Fibroblast of skin of abdomen (primary cell): ENCODE measurements around the gene NXPH3. TPM values are rescaled to one million over a fixed set of nuclear protein-coding genes. Genes with fewer than 3 reads are reported as not detected.
"Not testable (repeated sequence)": the region's sequence is repeated elsewhere in the genome, so short reads cannot be mapped to it uniquely, and the experiment has no call there.

Experiments used
- DNase-seq: peaks from one replicate; pipeline ENCODE4 v3.0.0-alpha.2; 2013
- polyA plus RNA-seq, 2 experiments: library from polyadenylated mRNA; unstranded; fragments of 120-200 nt; gene quantifications; one replicate each; pipeline ENCODE4 v1.2.1, GENCODE V29; 2013; ENCODE audit not compliant: insufficient read length in 2 of 2

Gene NXPH3
- 0.15 TPM for polyA plus RNA-seq (2013, experiment 1 of 2; ENCODE audit: insufficient read length)
- 0.11 TPM for polyA plus RNA-seq (2013, experiment 2 of 2; ENCODE audit: insufficient read length)

DNA sequence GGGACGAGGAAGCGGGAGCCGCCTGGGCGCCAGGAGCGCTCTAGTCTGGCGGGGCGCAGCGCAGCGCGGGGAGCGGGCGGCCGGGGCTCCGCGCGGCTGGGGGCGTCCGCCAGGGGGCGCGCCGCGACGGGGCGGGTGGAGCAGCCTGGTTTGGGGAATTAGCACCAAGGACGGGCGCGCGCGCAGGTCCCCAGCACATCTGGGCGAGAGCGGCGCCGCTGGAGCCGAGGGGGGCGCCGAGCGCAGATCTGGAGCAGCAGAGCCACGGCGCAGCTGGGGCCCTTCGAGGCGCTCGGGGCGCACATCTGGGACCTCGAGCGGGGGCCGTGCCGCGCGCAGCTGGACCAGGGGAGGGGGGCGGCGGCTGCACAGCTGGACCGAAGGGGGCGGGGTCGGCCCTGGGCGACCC, at the start of gene NXPH3:
TSS of gene NXPH3 (plus strand) at position 193 of the 409 bp plus-strand sequence. CDS start 349 bp downstream, outside the sequence.
- peak; percentile 22 for DNase-seq

DNA sequence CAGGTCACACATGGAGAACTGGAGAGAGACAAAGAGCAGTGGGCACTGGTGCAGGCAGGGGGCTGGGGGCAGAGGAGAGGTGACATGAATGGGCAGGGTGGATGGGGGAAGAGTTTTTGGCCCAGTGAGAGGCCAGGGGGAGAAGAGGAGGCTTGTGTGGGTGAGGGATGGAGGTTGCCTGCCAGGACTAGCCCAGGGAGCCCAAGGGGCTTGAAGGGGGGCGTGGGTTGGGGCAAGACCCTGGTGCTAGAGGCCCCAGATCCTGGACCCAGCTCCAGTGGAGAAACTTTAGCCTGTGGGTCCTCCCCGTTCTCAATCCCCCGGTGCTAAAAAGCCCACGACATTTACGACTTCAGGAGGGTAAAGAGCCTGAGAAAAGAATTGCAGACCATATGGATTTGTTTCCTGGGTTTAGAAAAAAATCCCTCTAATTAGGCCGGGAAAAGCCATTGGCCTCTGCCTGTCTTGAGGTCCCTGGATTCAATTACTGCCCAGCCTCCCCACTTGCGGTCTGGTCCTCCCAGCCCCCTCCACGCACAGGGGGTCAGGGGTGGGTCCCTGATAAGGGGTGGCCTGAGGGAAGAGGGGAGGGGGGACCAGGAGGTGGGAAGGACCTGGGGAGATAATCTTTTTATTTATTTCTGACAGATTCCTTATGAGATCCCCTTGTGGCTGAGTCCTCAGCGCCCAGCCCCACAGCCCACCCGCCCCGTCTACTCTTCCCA, 47.6 kb upstream of the NXPH3 start:
- DNase-seq: no peak

DNA sequence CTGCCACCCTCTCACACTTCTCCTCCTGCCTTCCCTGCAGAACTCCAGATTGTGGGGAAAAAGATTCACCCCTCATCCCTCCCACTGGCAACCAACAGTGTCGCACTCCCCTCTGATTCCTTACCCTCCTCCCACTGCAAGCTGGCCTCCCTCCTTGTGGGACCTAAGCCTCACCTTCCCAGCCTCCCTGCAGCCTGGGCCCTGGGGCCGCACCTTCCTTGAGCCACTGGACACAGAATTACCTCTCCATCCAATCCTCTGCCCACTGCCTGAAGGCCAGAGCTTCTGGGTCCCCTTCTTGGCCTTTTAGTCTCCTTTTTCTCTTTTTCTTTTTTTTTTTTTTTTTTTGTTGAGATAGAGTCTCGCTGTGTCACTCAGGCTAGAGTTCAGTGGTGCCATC, 46.7 kb upstream of the NXPH3 start:
- DNase-seq: no peak

DNA sequence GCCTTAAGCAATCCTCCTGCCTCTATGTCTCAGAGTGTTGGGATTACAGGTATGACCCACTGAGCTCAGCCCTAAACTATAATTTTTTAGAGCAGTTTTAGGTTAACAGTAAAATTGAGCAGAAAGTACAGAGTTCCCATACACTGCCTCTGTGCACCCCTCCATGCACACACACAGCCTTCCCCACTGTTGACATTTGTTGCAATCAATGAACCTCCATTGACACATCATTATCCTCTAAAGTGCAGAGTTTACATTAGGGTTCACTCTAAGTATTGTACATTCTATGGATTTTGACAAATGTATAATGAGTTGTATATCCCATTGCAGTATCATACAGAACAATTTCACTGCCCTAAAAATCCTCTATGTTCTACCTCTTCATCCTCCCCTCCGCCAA, 45.6 kb upstream of the NXPH3 start:
- no peak for DNase-seq

DNA sequence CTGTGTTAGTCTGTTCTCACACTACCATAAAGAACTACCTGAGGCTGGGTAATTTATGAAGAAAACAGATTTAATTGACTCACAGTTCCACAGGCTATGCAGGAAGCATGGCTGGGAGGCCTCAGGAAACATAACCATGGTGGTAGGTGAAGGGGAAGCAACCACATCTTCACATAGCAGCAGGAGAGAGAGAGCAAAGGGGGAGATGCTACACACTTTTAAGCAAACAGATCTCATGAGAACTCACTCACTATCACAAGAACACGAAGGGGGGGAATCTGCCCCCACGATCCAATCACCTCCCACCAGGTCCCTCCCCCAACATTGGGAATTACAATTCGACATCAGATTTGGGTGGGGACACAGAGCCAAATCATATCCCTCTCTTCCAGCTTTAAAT, 31.8 kb upstream of the NXPH3 start:
- DNase-seq: no peak

DNA sequence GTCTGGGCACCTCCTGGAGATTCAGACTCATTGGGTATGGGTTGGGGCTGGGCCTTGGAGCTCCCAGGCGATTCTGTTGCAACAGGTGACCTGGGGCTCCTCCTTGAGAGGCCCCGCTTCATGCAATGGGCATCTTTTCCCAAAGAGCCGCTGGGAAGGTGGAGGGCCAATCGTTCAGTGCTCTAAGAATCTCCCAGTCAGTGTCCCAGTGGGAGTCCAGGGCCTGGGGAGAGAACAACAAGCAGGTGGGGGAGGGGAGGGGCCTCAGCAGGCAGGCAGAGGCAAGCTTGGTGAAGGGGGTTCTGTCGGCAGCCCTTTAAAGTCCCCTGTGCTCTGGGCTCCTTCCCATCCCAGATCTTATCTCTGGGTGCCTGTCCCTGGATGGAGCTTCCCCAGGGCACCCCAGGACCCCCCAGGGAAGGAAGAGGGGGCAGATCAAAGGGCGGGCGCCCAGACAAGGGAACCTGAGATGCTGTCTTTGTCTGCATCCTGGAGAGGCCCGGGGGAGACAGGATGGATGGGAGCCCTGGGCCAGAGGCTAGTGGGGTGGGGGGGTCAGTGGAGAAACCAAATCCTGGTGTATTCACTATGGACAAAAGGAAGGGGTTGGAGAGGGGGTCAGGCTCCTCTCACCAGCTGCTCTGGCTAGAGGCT, 30.5 kb upstream of the NXPH3 start:
- DNase-seq: no peak

DNA sequence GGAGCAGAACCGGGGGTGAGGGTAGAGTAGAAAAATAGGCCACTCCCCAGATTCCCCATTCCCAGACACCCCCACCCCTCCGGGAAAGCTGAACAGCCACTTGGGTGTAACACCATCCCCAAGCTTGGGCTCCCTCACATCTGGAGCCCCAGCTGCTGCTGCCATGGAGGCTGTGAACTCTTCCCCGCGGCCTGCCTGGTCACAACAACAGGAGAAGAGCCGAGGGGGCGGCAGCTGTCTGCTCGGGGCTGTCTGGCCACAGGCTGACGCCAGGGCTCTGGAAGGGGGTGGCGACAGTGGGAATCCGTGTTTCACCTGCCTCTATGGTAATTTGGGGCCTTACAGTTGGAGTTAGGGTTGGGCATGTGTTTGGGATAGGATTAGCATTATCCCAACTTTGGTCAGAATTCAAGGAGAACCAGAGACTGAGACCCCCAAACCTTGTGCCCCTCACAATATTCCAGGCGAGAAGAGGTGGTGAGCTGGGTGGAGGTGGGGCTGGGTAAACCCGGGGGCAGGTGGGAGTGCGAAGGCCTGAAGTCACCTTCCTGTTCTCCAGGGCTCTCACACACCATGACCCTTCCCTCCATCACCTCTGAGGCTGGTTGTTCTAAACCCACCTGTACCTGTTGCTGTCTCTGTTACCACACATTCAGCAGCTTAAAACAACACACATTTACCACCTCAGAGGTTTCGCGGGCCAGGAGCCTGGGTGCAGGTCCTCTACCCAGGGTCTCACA, 29.7 kb upstream of the NXPH3 start:
- no peak for DNase-seq

DNA sequence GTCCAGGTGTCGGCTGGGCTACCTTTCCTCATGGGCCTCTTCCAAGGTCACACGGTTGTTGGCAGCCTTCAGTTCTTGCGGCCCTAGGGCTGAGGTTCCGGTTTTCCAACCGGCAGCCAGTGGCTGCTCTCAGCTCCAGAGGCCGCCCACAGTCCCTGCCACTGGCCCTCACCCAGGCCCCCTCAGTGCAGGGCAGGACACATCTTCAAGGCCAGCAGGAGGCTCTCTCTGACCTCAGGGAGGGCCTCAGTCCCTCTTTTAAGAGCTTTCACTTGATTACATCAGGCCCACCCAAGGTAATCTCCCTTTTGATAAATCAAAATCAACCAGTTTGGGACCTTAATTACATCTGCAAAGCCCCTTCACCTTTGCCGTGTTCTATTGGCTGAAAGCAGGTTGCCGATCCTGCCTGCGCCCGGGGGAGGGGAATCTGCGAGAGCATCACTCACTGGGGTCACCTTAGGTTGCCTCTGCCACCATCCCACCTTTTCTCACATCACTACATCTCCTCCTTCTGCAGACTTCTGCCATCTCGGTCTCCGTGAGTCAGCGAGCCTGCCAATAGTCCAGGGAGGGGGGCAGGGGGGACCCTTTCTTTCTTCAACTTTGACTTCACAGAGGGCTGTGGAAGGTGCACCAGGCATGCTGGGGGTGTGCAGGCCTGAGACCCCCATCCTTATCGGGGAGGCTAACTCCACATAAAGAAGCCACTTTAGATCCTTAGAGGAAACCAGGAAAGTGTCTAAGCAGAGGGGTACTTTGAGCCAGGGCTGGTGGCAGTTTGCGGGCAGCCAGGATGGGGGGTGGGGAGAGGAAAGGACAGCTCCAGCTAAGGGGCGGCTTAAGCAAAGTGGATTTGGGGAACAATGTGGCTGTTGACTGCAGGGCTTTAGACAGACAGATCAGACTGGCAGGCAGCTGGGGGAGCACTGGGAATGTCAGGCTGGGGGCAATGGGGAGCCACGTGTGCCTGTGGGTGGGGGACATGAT, 28.8 kb upstream of the NXPH3 start:
- no peak for DNase-seq

DNA sequence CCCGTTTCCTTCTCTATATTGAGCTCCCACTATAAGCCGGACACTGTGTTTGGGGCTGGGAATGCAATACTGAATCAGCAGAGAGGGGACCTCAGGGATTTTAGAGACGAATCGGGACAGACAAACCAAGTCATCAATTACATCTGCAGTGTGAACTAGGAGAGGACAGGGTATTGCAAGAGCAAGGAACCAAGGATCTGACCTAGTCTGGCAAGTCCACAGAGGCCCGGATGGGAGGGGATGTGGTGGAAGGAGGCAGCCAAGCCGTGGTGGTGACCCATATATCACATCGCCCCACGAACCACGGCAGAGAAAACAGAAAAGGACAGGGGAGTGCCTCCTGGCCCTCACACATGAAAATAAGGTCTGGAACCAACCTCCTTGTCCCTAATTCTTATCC, 28.1 kb upstream of the NXPH3 start:
- no peak for DNase-seq

DNA sequence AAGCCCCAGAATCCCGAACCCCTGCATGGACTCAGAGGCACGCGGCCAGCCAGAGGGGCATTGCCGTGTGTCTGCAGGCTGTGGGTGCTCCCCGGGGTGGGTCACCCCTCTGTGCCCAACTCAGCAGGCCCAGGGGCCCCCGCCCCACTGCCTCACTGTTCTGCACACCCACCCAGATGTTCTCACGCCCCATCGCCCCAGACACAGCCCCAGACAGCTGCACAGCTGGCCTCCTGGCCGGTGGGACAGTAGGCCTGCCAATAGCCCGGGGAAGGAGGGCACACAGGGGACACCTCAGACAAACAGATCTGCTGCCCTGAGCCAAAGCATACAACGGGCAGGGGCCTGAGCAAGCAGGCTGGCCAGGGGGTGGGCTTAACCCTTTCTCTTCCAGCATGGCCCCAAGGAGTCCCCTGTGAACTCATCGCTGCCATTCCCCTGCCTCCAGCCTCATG, 27.6 kb upstream of the NXPH3 start:
- DNase-seq: no peak

DNA sequence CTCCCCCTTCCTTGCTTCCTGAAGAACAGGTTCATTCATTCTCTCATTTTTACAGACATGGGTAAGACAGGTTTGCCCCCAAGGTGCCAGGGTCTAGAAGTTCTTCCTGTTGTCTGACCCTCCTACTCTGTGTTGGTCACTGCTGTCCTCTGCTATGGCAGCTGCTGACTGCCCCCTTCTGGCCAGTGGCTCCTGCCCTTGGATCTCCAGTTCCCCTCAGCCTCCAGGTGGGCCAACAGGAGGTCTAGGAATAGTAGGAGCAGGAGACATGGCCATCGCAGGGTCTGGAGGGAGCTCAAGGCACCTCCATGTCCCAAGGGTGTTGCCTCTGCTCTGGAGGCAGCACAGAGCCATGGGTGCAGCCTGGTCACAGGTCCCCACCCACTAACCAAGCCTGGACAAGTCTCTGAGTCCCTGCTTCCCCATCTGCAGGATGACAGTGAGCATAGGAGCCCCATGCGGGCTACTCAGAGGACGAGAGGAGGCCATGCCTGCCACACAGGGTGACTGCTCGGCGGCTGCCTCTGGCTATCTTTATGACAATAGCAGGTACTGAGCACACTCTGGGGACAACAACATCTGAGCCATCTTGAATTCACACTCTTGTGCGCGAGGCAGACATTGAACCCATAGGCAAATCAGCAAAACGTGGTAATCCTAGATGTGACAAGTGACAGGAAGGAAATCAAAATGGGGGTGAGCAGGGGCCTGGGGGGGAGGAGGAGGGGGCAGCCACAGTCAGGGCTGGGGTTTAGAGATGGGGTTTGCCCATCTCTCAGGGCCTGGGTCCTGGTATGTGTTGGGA, 27.0 kb upstream of the NXPH3 start:
- no peak for DNase-seq

DNA sequence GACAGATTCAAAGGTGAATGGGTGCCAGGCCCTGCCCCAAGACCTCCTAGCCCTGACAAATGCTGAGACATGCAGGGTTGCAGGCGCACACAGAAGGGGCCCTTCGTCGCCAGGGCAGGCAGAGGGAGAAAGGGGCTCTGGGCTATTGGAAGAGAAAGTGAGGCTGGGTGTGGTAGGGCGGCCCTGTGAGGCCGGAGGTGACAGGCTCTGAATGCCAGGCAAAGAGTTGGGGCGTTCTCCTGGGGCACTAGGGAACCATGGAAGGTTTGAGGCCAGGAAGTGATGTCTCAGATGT, 26.4 kb upstream of the NXPH3 start:
- no peak for DNase-seq

DNA sequence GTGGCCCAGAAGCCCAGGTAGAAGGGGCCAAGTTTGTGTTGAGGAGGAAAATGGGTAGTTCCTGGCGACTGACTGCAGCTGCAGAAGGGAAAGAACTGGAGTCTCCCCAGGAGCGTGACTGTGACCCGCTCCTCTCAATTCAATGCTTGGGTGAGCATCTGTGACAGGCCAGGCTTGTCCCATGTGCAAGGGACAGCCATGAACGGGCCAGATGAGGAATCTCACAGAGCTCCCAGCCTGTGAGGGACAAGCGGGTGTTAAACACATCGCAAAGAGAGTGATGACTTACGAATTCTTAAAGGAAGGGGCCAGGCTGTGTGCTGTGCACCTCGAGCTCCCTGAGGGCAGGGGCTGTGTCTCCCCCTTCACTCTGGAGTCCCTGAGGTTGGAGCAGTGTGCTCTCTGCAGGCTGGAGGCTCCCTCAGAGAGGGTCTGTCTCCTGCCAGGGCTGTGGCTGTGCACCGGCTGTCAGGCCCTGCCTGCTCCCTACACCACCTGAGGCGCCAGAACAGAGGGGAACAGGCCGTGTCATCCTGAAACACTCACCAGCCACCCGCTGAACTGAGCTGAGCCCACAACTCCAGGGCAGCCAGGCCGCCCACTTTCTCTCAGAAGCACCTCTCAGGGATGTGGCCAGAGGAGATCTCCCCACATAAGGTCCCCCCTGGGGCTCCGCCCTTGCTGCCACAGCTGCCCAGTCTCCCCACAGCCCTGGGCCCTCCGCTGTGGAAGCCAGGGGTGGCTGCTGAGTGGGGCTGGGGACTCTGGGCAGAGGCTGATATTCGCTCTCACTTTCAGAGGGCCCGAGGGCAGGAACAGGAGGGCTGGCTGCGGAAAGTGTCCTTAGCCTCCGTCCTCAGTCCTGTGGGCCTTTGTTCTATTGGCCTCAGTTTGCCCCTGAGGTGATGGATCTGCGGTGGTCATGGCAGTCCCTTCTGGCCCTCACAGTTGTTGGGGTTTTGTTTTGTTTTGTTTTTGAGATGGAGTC, 25.7 kb upstream of the NXPH3 start:
- no peak for DNase-seq

DNA sequence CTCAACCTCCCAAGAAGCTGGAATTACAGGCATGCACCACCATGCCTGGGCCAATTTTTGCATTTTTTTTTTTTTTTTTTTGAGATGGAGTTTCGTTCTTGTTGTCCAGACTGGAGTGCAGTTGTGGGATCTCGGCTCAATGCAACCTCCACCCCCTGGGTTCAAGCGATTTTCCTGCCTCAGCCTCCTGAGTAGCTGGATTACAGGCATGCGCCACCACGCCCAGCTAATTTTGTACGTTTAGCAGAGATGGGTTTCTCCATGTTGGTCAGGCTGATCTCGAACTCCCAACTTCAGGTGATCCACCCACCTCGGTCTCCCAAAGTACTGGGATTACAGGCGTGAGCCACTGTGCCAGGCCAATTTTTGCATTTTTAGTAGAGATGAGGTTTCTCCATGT, 24.9 kb upstream of the NXPH3 start:
- DNase-seq: not testable (repeated sequence)

DNA sequence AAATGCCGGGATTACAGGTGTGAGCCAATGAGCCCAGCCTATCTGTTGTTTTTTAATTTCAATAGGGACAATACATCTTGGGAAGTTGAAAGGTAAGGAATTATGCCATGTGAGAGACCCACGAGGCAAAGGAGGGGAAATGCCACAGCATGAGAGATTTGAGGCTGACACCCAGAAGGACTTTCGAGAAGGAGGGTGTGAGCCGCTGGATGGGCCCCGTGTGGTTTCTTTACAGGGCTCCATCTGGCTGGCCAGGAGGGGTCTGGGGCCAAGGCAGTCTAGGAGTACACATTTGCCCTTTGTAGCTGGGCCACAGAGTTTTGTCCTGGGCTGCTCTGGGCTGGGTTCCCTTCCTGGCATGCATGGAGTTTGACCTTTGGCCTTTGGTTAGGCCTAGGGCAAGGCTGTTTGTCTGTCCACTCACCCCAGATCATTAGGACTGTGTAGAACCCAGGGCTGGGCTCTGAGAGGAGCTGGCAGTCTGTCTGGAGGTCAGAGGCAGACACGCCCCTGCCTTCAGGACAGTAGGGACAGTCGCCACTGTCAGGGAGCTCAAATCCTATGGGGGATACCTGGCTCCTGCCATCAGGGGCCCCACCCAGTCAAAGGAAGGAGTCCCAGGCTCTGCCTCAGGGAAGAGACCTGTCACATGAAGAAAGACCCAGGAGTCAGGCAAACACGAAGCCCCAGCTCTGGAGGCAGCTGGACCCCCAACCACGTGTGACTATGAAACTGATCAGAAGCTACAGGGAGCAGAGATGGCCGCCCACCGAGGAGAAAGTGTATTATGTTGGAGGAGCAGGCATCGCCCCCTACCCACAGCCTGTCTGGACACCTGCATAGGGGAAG, 24.2 kb upstream of the NXPH3 start:
- DNase-seq: no peak

DNA sequence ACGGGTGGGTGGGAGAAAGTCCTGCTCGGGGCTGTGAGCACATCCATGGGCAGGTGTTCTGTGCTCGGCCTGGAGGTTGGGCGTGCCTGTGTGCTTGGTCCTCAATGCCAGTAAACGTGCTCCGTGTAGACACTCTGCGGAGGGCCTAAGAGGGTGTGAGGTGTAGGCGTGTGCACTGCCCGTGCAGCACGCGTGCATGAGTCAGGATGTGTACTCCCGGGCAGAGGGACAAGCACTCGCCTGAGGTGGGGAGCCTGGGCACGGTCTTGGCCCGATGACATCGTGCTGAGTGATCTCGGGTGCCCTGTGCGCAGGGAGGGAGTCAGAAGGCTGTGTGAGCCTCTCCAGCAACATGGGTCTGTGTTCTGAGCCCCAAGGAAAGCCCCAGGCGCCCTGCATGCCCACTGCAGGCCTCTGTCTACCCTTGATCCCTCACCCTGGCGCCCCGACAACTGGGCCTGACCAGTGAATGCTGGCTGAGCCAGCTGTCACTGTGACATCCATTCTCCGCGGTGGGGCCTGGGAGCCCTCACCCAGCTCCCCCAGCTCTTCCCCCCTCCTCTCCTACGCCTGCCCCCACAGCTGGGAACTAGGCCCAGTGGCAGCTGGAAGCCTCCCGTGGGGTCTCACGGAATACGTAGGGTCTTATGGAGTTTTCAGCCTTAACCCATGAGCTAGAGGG, 23.5 kb upstream of the NXPH3 start:
- DNase-seq: no peak

DNA sequence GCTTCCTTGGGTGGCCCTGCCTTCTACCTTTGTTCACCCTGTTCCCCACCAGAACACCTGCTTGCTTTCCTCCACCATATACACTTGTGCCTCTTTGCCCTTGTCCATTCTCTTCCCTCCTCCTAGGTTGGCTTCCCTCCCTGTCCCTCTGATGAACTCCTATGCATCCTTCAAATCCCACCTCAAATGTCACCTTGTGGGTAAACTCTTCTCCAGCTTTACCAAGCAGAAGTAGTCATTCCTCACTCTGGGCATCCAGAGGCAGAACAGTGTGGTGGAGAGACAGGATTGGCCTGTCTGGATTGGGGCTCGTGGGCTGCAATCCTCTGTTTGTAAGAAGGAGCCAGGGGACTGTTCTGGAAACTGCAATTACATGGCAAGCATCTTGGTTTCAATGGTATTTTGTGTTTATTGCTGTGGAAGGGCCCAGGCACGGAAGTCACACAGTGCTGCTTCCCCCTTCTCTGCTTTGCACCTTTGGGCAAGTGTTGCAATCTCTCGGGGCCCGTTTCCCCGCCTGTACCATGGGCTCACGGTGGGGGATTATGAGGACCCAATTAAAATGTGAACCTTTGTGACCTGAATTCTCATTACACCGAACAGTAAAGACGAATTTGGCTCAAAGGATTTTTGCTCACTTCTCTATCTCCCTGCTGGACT, 21.9 kb upstream of the NXPH3 start:
- no peak for DNase-seq
